Chondrocyte (in vitro differentiated cells): ENCODE measurements around the gene AGPS. TPM values are rescaled to one million over a fixed set of nuclear protein-coding genes. Genes with fewer than 3 reads are reported as not detected.

ENCODE experiments used
- DNase-seq: peaks from one replicate; pipeline ENCODE4 v3.0.0; 2021; ENCODE audit warnings: mixed read lengths, low spot score
- H3K27ac Mint-ChIP-seq: one replicate; pipeline ENCODE4 v1.8.0; 2021; ENCODE audit warnings: mild to moderate bottlenecking, moderate library complexity, mixed read lengths; ENCODE audit not compliant: unreplicated experiment
- H3K27me3 Mint-ChIP-seq: 2 replicates; pipeline ENCODE4 v1.8.0; 2021; ENCODE audit warnings: low read depth, mixed read lengths
- H3K36me3 Mint-ChIP-seq: 2 replicates; pipeline ENCODE4 v1.8.0; 2021; ENCODE audit warnings: low read depth, mixed read lengths
- H3K4me1 Mint-ChIP-seq: 2 replicates; pipeline ENCODE4 v1.8.0; 2021; ENCODE audit warnings: low read depth, mild to moderate bottlenecking, mixed read lengths
- H3K4me3 Mint-ChIP-seq: one replicate; pipeline ENCODE4 v1.8.0; 2021; ENCODE audit warnings: mild to moderate bottlenecking, moderate library complexity, mixed read lengths; ENCODE audit not compliant: unreplicated experiment
- H3K9me3 Mint-ChIP-seq: 2 replicates; pipeline ENCODE4 v1.8.0; 2021; ENCODE audit warnings: low read depth, mixed read lengths
- CTCF ChIP-seq: fragments of 200-600 bp; sonication (generic); IDR thresholded peaks from 2 replicates; pipeline ENCODE4 v1.5.0; 2021; ENCODE audit warnings: antibody characterized with exemption, mild to moderate bottlenecking, moderate library complexity
- total RNA-seq: library from RNA; stranded (reverse); gene quantifications from 3 replicates; pipeline ENCODE4 v1.2.1, GENCODE V29; 2021

Gene AGPS
- total RNA-seq, 1 donor from 2014 or later: 40.2 TPM

GRCh38 chr2:177506505-177506904, 113.9 kb downstream of the AGPS start:
- TF ChIP-seq CTCF: no peak
- Mint-ChIP-seq H3K4me1 (no peaks in the 10 kb centered on the region), H3K4me3 (no peak overlapping the region), H3K36me3 (peaks cover 7% of the 10 kb centered on the region), H3K27ac (no peak overlapping the region), H3K27me3 (no peaks in the 10 kb centered on the region), H3K9me3 (no peaks in the 10 kb centered on the region)
- DNase-seq: no peak

GRCh38 chr2:177506998-177507397, 114.4 kb downstream of the AGPS start:
- no peak overlapping the region for H3K27ac Mint-ChIP-seq
- peaks cover 7% of the 10 kb centered on the region for H3K36me3 Mint-ChIP-seq

GRCh38 chr2:177516824-177517544, 124.4 kb downstream of the AGPS start:
- Mint-ChIP-seq H3K27ac (no peak overlapping the region), H3K4me3 (no peak overlapping the region), H3K4me1 (no peaks in the 10 kb centered on the region), H3K9me3 (no peaks in the 10 kb centered on the region), H3K27me3 (no peaks in the 10 kb centered on the region), H3K36me3 (peaks cover 10% of the 10 kb centered on the region)
- no peak for DNase-seq
- TF ChIP-seq CTCF: no peak

More at GRCh38 chr2:177506998-177507397, 114.4 kb downstream of the AGPS start:
- H3K4me3 Mint-ChIP-seq: no peak overlapping the region
- TF ChIP-seq CTCF: no peak
- H3K9me3 Mint-ChIP-seq: no peaks in the 10 kb centered on the region
- no peaks in the 10 kb centered on the region for H3K4me1 Mint-ChIP-seq
- DNase-seq: no peak
- H3K27me3 Mint-ChIP-seq: no peaks in the 10 kb centered on the region

GRCh38 chr2:177518754-177519153, 126.2 kb downstream of the AGPS start:
- peaks cover 8% of the 10 kb centered on the region for H3K36me3 Mint-ChIP-seq
- no peaks in the 10 kb centered on the region for H3K9me3 Mint-ChIP-seq
- H3K4me1 Mint-ChIP-seq: no peaks in the 10 kb centered on the region
- no peak for DNase-seq
- H3K27me3 Mint-ChIP-seq: no peaks in the 10 kb centered on the region
- no peak for TF ChIP-seq CTCF
- H3K27ac Mint-ChIP-seq: no peak overlapping the region
- H3K4me3 Mint-ChIP-seq: no peak overlapping the region

GRCh38 chr2:177519534-177520115, 127.1 kb downstream of the AGPS start:
- no peak overlapping the region for H3K4me3 Mint-ChIP-seq
- no peak overlapping the region for H3K27ac Mint-ChIP-seq
- no peaks in the 10 kb centered on the region for H3K9me3 Mint-ChIP-seq
- no peaks in the 10 kb centered on the region for H3K4me1 Mint-ChIP-seq
- no peak for DNase-seq
- TF ChIP-seq CTCF: no peak
- H3K27me3 Mint-ChIP-seq: no peaks in the 10 kb centered on the region
- peaks cover 7% of the 10 kb centered on the region for H3K36me3 Mint-ChIP-seq
